ENCODE measurements around the gene SLC49A4. TPM values are rescaled to one million over a fixed set of nuclear protein-coding genes. Genes with fewer than 3 reads are reported as not detected.

SLC49A4 gene
- total and polyA plus RNA-seq, 2 experiments from 2014 or later: 39.1 to 59.2 TPM

DNA sequence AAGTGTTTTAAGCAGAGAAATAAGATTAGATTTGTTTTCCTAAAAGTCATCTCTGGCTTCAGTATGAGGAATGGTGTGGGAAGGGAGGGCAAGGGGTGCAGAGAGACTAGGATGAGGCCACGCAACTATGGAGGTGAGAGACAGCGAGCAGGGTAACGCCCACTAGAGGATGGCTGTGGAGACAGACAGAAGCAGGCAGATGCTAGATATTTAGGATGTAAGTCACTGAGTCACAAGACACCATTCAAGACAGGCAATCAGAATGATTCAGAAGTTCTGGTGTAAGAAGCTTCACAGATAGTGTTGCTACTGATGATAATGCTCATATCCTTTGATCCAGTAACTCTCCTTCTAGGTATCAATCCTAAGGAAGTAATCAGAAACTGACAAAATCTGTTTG lies 20.3 kb upstream of the SLC49A4 start:
- Histone ChIP-seq H3K27me3 (no peaks in the 10 kb centered on the region), H3K4me1 (ENCODE audit: insufficient read depth) (no peaks in the 10 kb centered on the region), H3K9me3 (ENCODE audit: low read depth) (no peaks in the 10 kb centered on the region), H3K4me2 (no peak overlapping the region), H3K79me2 (no peaks in the 10 kb centered on the region), H3K9me2 (replicated peaks; ENCODE audit: insufficient read depth) (no peaks in the 10 kb centered on the region), H2AFZ (no peak overlapping the region), H3K27ac (peak overlapping the region; percentile 65), H3K36me3 (replicated peaks; ENCODE audit: insufficient read depth, low read depth) (no peaks in the 10 kb centered on the region), H3K4me3 (no peak overlapping the region), H4K20me1 (ENCODE audit: insufficient read depth, poor library complexity, severe bottlenecking) (no peaks in the 10 kb centered on the region)
- DNase-seq (ENCODE audit: low spot score): no peak
- TF ChIP-seq, protein P1, sequence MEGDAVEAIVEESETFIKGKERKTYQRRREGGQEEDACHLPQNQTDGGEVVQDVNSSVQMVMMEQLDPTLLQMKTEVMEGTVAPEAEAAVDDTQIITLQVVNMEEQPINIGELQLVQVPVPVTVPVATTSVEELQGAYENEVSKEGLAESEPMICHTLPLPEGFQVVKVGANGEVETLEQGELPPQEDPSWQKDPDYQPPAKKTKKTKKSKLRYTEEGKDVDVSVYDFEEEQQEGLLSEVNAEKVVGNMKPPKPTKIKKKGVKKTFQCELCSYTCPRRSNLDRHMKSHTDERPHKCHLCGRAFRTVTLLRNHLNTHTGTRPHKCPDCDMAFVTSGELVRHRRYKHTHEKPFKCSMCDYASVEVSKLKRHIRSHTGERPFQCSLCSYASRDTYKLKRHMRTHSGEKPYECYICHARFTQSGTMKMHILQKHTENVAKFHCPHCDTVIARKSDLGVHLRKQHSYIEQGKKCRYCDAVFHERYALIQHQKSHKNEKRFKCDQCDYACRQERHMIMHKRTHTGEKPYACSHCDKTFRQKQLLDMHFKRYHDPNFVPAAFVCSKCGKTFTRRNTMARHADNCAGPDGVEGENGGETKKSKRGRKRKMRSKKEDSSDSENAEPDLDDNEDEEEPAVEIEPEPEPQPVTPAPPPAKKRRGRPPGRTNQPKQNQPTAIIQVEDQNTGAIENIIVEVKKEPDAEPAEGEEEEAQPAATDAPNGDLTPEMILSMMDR (IDR thresholded peaks at IDR 0.05; ENCODE audit: poor library complexity): no peak
- WGBS (ENCODE audit: low lambda C conversion rate, missing lambda C conversion rate): 99% methylated on average over 3 of the region's 3 CpGs

DNA sequence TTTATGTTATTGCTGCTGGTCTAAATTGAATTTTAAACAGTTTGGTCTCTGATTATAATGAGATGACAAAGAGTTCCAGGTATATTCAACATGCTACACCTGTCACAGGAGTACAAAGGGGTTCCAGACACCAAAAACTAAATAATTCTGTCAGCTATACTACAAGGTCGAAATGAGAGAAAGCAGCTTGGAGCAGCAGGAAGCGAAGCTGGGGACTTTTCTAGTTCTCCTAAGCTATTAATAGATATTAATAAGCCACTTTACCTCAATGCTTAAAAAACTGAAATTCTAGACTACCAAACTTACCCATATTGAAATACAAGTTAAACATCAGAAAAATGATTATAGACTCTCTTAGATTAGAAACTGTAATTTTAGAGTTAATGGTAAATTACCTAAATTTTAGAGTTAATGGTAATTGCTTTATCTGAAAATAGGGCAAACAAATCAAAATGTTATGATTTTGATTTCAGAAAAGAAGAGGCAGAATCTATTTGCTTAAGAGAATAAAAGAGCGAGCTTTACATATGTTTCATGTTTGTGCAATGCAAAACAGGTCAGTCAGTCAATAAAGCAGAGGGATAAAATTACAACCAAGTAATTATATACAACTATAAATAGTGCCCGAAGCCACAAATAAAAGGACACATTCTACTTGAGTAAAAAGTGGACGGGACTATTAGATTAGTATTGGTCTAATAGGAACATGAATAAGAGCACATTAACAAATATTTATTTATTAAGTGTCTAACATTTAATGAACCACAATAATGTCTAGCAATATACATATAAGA lies 18.0 kb upstream of the SLC49A4 start:
- Histone ChIP-seq H2AFZ (no peak overlapping the region), H3K4me2 (no peak overlapping the region), H3K27ac (no peak overlapping the region), H3K36me3 (replicated peaks; ENCODE audit: insufficient read depth, low read depth) (no peaks in the 10 kb centered on the region), H4K20me1 (ENCODE audit: insufficient read depth, poor library complexity, severe bottlenecking) (no peaks in the 10 kb centered on the region), H3K9me2 (replicated peaks; ENCODE audit: insufficient read depth) (no peaks in the 10 kb centered on the region), H3K4me3 (no peak overlapping the region), H3K79me2 (no peaks in the 10 kb centered on the region), H3K9me3 (ENCODE audit: low read depth) (no peaks in the 10 kb centered on the region), H3K4me1 (ENCODE audit: insufficient read depth) (no peaks in the 10 kb centered on the region), H3K27me3 (no peaks in the 10 kb centered on the region)
- 47% methylated on average over 5 of the region's 5 CpGs for whole genome bisulfite sequencing (ENCODE audit: low lambda C conversion rate, missing lambda C conversion rate)
- TF ChIP-seq EZH2 (IDR thresholded peaks at IDR 0.05; ENCODE audit: borderline replicate concordance): no peak
- TF ChIP-seq EZH2phosphoT487 (IDR thresholded peaks at IDR 0.05; ENCODE audit: low read depth, severe bottlenecking, unreplicated experiment): no peak
- TF ChIP-seq, protein P1 (IDR thresholded peaks at IDR 0.05; ENCODE audit: poor library complexity): no peak
- no peak for DNase-seq (ENCODE audit: low spot score)

DNA sequence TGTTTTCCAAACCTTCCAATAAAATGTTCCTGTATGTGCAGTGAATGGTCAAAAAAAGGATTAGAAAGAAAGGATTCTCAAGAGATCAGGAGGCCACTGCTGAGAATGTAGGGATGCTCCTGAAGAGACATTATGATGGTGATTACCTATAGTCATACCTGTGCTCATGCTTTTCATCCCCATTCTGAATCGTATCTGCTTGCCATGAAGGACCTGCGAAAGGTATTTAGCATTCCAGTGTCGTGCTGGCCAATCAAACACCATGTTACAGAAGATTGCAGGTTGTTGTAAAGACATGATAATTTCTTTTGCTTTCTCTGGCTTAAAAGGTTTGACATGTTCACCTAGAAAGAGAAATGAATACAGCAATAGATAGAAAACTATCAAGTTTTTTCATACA lies 17.3 kb upstream of the SLC49A4 start:
- no peaks in the 10 kb centered on the region for H3K36me3 ChIP-seq (replicated peaks; ENCODE audit: insufficient read depth, low read depth)
- 67% methylated on average over 3 of the region's 3 CpGs for WGBS (ENCODE audit: low lambda C conversion rate, missing lambda C conversion rate)
- no peaks in the 10 kb centered on the region for H3K9me2 ChIP-seq (replicated peaks; ENCODE audit: insufficient read depth)
- H3K27me3 ChIP-seq: no peaks in the 10 kb centered on the region
- H3K4me2 ChIP-seq: no peak overlapping the region
- no peak for DNase-seq (ENCODE audit: low spot score)
- no peaks in the 10 kb centered on the region for H4K20me1 ChIP-seq (ENCODE audit: insufficient read depth, poor library complexity, severe bottlenecking)
- no peak for TF ChIP-seq EZH2phosphoT487 (IDR thresholded peaks at IDR 0.05; ENCODE audit: low read depth, severe bottlenecking, unreplicated experiment)
- TF ChIP-seq, protein P1 (IDR thresholded peaks at IDR 0.05; ENCODE audit: poor library complexity): no peak
- TF ChIP-seq EZH2 (IDR thresholded peaks at IDR 0.05; ENCODE audit: borderline replicate concordance): no peak
- no peaks in the 10 kb centered on the region for H3K4me1 ChIP-seq (ENCODE audit: insufficient read depth)
- no peak overlapping the region for H3K27ac ChIP-seq
- no peak overlapping the region for H3K4me3 ChIP-seq
- no peaks in the 10 kb centered on the region for H3K79me2 ChIP-seq
- H3K9me3 ChIP-seq (ENCODE audit: low read depth): no peaks in the 10 kb centered on the region
- H2AFZ ChIP-seq: no peak overlapping the region

Measured in hepatocyte (in vitro differentiated cells).